WTC11 (cell line): ENCODE results near the gene C16orf95. TPM values are rescaled to one million over a fixed set of nuclear protein-coding genes. Genes with fewer than 3 reads are reported as not detected.

Source experiments
- ATAC-seq: fragments of 200-7000 bp; cut with Tn5 transposase; 2 replicates; pipeline ENCODE4 v1.10.0; 2021; ENCODE audit warnings: mild to moderate bottlenecking, moderate library complexity
- CTCF ChIA-PET: fragments of 300-600 bp; sonication (Branson Sonifier 250); formaldehyde crosslinking; loops from one replicate; lab custom pipeline; 2021; ENCODE audit warnings: antibody characterized with exemption; lab: Charles Lee
- POLR2A ChIA-PET: fragments of 350-600 bp; sonication (Branson Sonifier 250); formaldehyde crosslinking; loops from one replicate; lab custom pipeline; 2021; ENCODE audit warnings: antibody characterized with exemption; lab: Charles Lee
- DNase-seq: peaks from one replicate; pipeline ENCODE4 v3.0.0; 2021; ENCODE audit warnings: low spot score
- H3K27ac Mint-ChIP-seq: 2 replicates; pipeline ENCODE4 v1.8.0; 2021; ENCODE audit warnings: mixed read lengths
- H3K27me3 Mint-ChIP-seq: 2 replicates; pipeline ENCODE4 v1.8.0; 2021; ENCODE audit warnings: low read depth, mild to moderate bottlenecking, moderate library complexity, mixed read lengths
- H3K36me3 Mint-ChIP-seq: 2 replicates; pipeline ENCODE4 v1.8.0; 2021; ENCODE audit warnings: mixed read lengths
- H3K4me1 Mint-ChIP-seq: 2 replicates; pipeline ENCODE4 v1.8.0; 2022; ENCODE audit warnings: mixed read lengths
- H3K4me3 Mint-ChIP-seq: 2 replicates; pipeline ENCODE4 v1.8.0; 2021; ENCODE audit warnings: mild to moderate bottlenecking, moderate library complexity, mixed read lengths
- H3K9me3 Mint-ChIP-seq: 2 replicates; pipeline ENCODE4 v1.8.0; 2021; ENCODE audit warnings: mixed read lengths
- CBFB ChIP-seq: sonication (generic); formaldehyde crosslinking; IDR thresholded peaks from 2 replicates; pipeline ENCODE4 v1.8.1; 2022; ENCODE audit warnings: mild to moderate bottlenecking, low read depth, missing genetic modification reagents
- ESRRA ChIP-seq: sonication (generic); formaldehyde crosslinking; IDR thresholded peaks from 2 replicates; pipeline ENCODE4 v1.8.1; 2022; ENCODE audit warnings: mild to moderate bottlenecking, missing genetic modification reagents, borderline replicate concordance
- FOXJ3 ChIP-seq: sonication (generic); formaldehyde crosslinking; IDR thresholded peaks from 2 replicates; pipeline ENCODE4 v1.9.0; 2021; ENCODE audit warnings: missing genetic modification reagents, mild to moderate bottlenecking, borderline replicate concordance
- GABPB1 ChIP-seq: sonication (generic); formaldehyde crosslinking; IDR thresholded peaks from 2 replicates; pipeline ENCODE4 v1.8.1; 2023; ENCODE audit warnings: mild to moderate bottlenecking, missing genetic modification reagents
- JUN ChIP-seq: sonication (generic); formaldehyde crosslinking; IDR thresholded peaks from 2 replicates; pipeline ENCODE4 v1.8.0; 2023; ENCODE audit warnings: mild to moderate bottlenecking, missing genetic modification reagents
- NFATC4 ChIP-seq: fragments of 250-450 bp; sonication (Bioruptor Pico); IDR thresholded peaks from 2 replicates; pipeline ENCODE4 v1.9.0; 2021; ENCODE audit warnings: mild to moderate bottlenecking
- NFE2L1 ChIP-seq: sonication (generic); formaldehyde crosslinking; IDR thresholded peaks from 2 replicates; pipeline ENCODE4 v1.8.1; 2023; ENCODE audit warnings: missing genetic modification reagents
- SOX15 ChIP-seq: fragments of 250-450 bp; sonication (Bioruptor Pico); IDR thresholded peaks from 2 replicates; pipeline ENCODE4 v1.9.0; 2021; ENCODE audit warnings: mild to moderate bottlenecking
- ZNF138 ChIP-seq: sonication (generic); formaldehyde crosslinking; conservative IDR thresholded peaks from 2 replicates; pipeline ENCODE4 v1.8.1; 2022; ENCODE audit warnings: mild to moderate bottlenecking, moderate library complexity, missing genetic modification reagents
- ZNF281 ChIP-seq: sonication (generic); formaldehyde crosslinking; IDR thresholded peaks from 2 replicates; pipeline ENCODE4 v1.8.0; 2023; ENCODE audit warnings: mild to moderate bottlenecking, missing genetic modification reagents
- ZNF532 ChIP-seq: fragments of 250-450 bp; sonication (Bioruptor Pico); IDR thresholded peaks from 2 replicates; pipeline ENCODE4 v1.9.0; 2021; ENCODE audit warnings: mild to moderate bottlenecking, borderline replicate concordance
- total RNA-seq: library from RNA; stranded (reverse); gene quantifications from 3 replicates; pipeline ENCODE4 v1.2.3, GENCODE V29; 2021
- TF ChIP-seq, protein P1 (sequence below): sonication (generic); formaldehyde crosslinking; IDR thresholded peaks from 2 replicates; pipeline ENCODE4 v1.8.1; 2023; ENCODE audit warnings: mild to moderate bottlenecking, missing genetic modification reagents, moderate library complexity
- TF ChIP-seq, protein P2 (sequence below): sonication (generic); formaldehyde crosslinking; IDR thresholded peaks from 2 replicates; pipeline ENCODE4 v1.8.0; 2022; ENCODE audit warnings: missing genetic modification reagents
- TF ChIP-seq, protein P3 (sequence below): sonication (generic); formaldehyde crosslinking; IDR thresholded peaks from 2 replicates; pipeline ENCODE4 v1.8.1; 2022; ENCODE audit warnings: low read depth, missing genetic modification reagents, borderline replicate concordance
- TF ChIP-seq, protein P4 (sequence below): sonication (generic); formaldehyde crosslinking; IDR thresholded peaks from 2 replicates; pipeline ENCODE4 v1.8.0; 2023; ENCODE audit warnings: missing genetic modification reagents

The C16orf95 gene
- total RNA-seq, 1 experiment from 2014 or later = 5.7 TPM

- TF ChIP-seq, protein P1, sequence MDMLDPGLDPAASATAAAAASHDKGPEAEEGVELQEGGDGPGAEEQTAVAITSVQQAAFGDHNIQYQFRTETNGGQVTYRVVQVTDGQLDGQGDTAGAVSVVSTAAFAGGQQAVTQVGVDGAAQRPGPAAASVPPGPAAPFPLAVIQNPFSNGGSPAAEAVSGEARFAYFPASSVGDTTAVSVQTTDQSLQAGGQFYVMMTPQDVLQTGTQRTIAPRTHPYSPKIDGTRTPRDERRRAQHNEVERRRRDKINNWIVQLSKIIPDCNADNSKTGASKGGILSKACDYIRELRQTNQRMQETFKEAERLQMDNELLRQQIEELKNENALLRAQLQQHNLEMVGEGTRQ (CRISPR knock-in tag) = no peak
- no peak for TF ChIP-seq FOXJ3 (CRISPR knock-in tag)
- TF ChIP-seq, protein P2, sequence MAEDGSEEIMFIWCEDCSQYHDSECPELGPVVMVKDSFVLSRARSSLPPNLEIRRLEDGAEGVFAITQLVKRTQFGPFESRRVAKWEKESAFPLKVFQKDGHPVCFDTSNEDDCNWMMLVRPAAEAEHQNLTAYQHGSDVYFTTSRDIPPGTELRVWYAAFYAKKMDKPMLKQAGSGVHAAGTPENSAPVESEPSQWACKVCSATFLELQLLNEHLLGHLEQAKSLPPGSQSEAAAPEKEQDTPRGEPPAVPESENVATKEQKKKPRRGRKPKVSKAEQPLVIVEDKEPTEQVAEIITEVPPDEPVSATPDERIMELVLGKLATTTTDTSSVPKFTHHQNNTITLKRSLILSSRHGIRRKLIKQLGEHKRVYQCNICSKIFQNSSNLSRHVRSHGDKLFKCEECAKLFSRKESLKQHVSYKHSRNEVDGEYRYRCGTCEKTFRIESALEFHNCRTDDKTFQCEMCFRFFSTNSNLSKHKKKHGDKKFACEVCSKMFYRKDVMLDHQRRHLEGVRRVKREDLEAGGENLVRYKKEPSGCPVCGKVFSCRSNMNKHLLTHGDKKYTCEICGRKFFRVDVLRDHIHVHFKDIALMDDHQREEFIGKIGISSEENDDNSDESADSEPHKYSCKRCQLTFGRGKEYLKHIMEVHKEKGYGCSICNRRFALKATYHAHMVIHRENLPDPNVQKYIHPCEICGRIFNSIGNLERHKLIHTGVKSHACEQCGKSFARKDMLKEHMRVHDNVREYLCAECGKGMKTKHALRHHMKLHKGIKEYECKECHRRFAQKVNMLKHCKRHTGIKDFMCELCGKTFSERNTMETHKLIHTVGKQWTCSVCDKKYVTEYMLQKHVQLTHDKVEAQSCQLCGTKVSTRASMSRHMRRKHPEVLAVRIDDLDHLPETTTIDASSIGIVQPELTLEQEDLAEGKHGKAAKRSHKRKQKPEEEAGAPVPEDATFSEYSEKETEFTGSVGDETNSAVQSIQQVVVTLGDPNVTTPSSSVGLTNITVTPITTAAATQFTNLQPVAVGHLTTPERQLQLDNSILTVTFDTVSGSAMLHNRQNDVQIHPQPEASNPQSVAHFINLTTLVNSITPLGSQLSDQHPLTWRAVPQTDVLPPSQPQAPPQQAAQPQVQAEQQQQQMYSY = no peak
- TF ChIP-seq ZNF138 (CRISPR knock-in tag) = no peak
- TF ChIP-seq SOX15 (CRISPR knock-in tag) = no peak
- TF ChIP-seq ZNF281 (CRISPR knock-in tag) = no peak
- TF ChIP-seq, protein P3, sequence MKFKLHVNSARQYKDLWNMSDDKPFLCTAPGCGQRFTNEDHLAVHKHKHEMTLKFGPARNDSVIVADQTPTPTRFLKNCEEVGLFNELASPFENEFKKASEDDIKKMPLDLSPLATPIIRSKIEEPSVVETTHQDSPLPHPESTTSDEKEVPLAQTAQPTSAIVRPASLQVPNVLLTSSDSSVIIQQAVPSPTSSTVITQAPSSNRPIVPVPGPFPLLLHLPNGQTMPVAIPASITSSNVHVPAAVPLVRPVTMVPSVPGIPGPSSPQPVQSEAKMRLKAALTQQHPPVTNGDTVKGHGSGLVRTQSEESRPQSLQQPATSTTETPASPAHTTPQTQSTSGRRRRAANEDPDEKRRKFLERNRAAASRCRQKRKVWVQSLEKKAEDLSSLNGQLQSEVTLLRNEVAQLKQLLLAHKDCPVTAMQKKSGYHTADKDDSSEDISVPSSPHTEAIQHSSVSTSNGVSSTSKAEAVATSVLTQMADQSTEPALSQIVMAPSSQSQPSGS = no peak
- TF ChIP-seq NFATC4 (CRISPR knock-in tag) = no peak
Measured at GRCh38 chr16:87305505-87306391, 11.4 kb downstream of the C16orf95 start (continued).

DNA sequence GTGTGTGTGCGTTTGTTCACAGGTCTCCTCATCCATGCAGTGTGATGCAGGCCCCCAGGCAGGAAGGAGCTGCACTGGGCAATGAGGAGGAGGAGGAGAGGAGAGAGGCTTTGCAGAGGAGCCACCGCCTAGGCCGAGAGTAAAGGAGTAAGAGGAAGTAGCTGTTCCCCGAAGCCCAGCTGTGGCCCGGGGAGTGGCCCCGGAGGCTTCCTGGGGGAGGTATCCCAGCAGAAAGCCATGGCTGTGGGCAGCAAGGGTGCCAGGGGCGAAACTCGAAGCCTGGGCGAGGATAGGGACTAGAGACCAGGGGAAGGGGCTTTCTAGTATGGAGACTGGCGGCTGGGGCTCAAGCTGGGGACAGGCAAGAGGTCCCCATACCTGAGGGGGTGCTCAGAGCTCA is 12.2 kb downstream of the C16orf95 start:
- peaks cover 5% of the 10 kb centered on the region for H3K27me3 Mint-ChIP-seq
- H3K4me1 Mint-ChIP-seq = peaks cover 16% of the 10 kb centered on the region
- H3K9me3 Mint-ChIP-seq = peaks cover 6% of the 10 kb centered on the region
- no peak for TF ChIP-seq ZNF532 (CRISPR knock-in tag)
- no peak for TF ChIP-seq SOX15 (CRISPR knock-in tag)
- no peak for TF ChIP-seq ESRRA
- no peak for TF ChIP-seq CBFB (CRISPR knock-in tag)
- TF ChIP-seq GABPB1 (CRISPR knock-in tag) = no peak
- TF ChIP-seq JUN (CRISPR knock-in tag) = no peak
- no peak for TF ChIP-seq NFE2L1
- TF ChIP-seq, protein P4, sequence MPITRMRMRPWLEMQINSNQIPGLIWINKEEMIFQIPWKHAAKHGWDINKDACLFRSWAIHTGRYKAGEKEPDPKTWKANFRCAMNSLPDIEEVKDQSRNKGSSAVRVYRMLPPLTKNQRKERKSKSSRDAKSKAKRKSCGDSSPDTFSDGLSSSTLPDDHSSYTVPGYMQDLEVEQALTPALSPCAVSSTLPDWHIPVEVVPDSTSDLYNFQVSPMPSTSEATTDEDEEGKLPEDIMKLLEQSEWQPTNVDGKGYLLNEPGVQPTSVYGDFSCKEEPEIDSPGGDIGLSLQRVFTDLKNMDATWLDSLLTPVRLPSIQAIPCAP (CRISPR knock-in tag) = no peak
- TF ChIP-seq, all 79 proteins: peak for 0
- POLR2A ChIA-PET = no interaction called here
- CTCF ChIA-PET = interaction anchor here (0.6 to 1.3 kb wide), 7 partner anchors 8 to 242 kb away, joined by 3 to 5 read pairs (median 4); no protein-coding TSS in a partner anchor
- DNase-seq (no peak), ATAC-seq (no peak)
- no peak overlapping the region for H3K27ac Mint-ChIP-seq
- H3K36me3 Mint-ChIP-seq = peaks cover 9% of the 10 kb centered on the region
- no peak overlapping the region for H3K4me3 Mint-ChIP-seq
